Mucosa of descending colon (tissue), 3 donors: ENCODE data around the gene SPG21. TPM values are rescaled to one million over a fixed set of nuclear protein-coding genes. Genes with fewer than 3 reads are reported as not detected.

Experiments
- ATAC-seq: fragments of 200-7000 bp; cut with Tn5 transposase; one replicate; pipeline ENCODE4 v1.9.1; 2020; ENCODE audit warnings: mild to moderate bottlenecking, moderate library complexity
- DNase-seq, 3 donors: peaks; one replicate each; pipeline ENCODE4 v3.0.0-alpha.2; 2020
- H3K36me3 ChIP-seq: fragments of 200-600 bp; one replicate; pipeline ENCODE4 v1.8.0; 2021; ENCODE audit warnings: low read depth, mild to moderate bottlenecking
- H3K4me1 ChIP-seq: fragments of 200-600 bp; one replicate; pipeline ENCODE4 v1.8.0; 2021; ENCODE audit warnings: low read depth, mild to moderate bottlenecking
- H3K4me3 ChIP-seq: fragments of 200-600 bp; one replicate; pipeline ENCODE4 v1.8.0; 2021; ENCODE audit warnings: mild to moderate bottlenecking
- H3K9me3 ChIP-seq: fragments of 200-600 bp; one replicate; pipeline ENCODE4 v1.8.0; 2021; ENCODE audit warnings: mild to moderate bottlenecking
- CTCF ChIP-seq: fragments of 200-600 bp; IDR thresholded peaks from one replicate; pipeline ENCODE4 v1.8.0; 2022; ENCODE audit warnings: antibody characterized with exemption, mild to moderate bottlenecking
- intact Hi-C, 2 donors: fragments of 100-400 bp; cut with DNase I in 1 of 2; cut with micrococcal nuclease in 1 of 2; formaldehyde crosslinking; loops; one replicate each; pipeline versions ENCODE4 v1.11.0 to v1.11.1; 2022; cut with DNase I, micrococcal nuclease
- total RNA-seq, 3 donors: library from RNA; stranded (reverse); fragmentation: NEBNext Ultra II Directional in 2 of 3; extraction: Animal tissue kit (Norgen Biotek cat#: 25700) in 2 of 3; gene quantifications; one replicate each; pipeline versions ENCODE4 v1.2.1 to v1.2.4, GENCODE V29; 2021 to 2023
- donor health status: DM: no; HTN: no; CAD: no; lungs with moderate emphysema.
- donor health status: DM: no; HTN: no; CAD: no.
- donor health status: DM: no; HTN: yes; CAD: no.

SPG21 gene
- total RNA-seq, 3 donors from 2014 or later, result 60.9 to 90.6 (median 65.9) TPM

- ATAC-seq (no peak), DNase-seq (no peak)
- Histone ChIP-seq H3K4me3 (no peak overlapping the region), H3K9me3 (no peaks in the 10 kb centered on the region), H3K36me3 (no peaks in the 10 kb centered on the region), H3K4me1 (no peaks in the 10 kb centered on the region)
- intact Hi-C loops, result no loop called here
- no peak for TF ChIP-seq CTCF
Measured at GRCh38 chr15:64921711-64922110, 68.0 kb downstream of the SPG21 start.

- ATAC-seq (no peak), DNase-seq (no peak)
- H3K4me3 ChIP-seq, result no peak overlapping the region
Measured at GRCh38 chr15:64919721-64920120, 70.0 kb downstream of the SPG21 start.

GRCh38 chr15:64917211-64917610, 72.5 kb downstream of the SPG21 start:
- Histone ChIP-seq H3K36me3 (no peaks in the 10 kb centered on the region), H3K9me3 (no peaks in the 10 kb centered on the region), H3K4me1 (no peaks in the 10 kb centered on the region), H3K4me3 (no peak overlapping the region)
- ATAC-seq (no peak), DNase-seq (no peak)
- no peak for TF ChIP-seq CTCF
- intact Hi-C loops, result no loop called here

More at GRCh38 chr15:64919721-64920120, 70.0 kb downstream of the SPG21 start:
- intact Hi-C loops, result no loop called here
- Histone ChIP-seq H3K9me3 (no peaks in the 10 kb centered on the region), H3K36me3 (no peaks in the 10 kb centered on the region), H3K4me1 (no peaks in the 10 kb centered on the region)
- no peak for TF ChIP-seq CTCF

- DNase-seq (no peak), ATAC-seq (no peak)
- H3K4me1 ChIP-seq, result no peaks in the 10 kb centered on the region
- no peak overlapping the region for H3K4me3 ChIP-seq
- H3K36me3 ChIP-seq, result no peaks in the 10 kb centered on the region
- H3K9me3 ChIP-seq, result no peaks in the 10 kb centered on the region
- intact Hi-C loops, result no loop called here
- TF ChIP-seq CTCF, result no peak
Measured at GRCh38 chr15:64916365-64916764, 73.3 kb downstream of the SPG21 start.

- intact Hi-C loops, result no loop called here
Measured at GRCh38 chr15:64915518-64916227, 74.0 kb downstream of the SPG21 start.

More at GRCh38 chr15:64915518-64916227, 74.0 kb downstream of the SPG21 start:
- Histone ChIP-seq H3K36me3 (no peaks in the 10 kb centered on the region), H3K4me1 (no peaks in the 10 kb centered on the region), H3K9me3 (no peaks in the 10 kb centered on the region), H3K4me3 (no peak overlapping the region)
- TF ChIP-seq CTCF, result no peak
- DNase-seq (no peak), ATAC-seq (no peak)

Other genes with a start within 250 kb of the SPG21 start
- gene RBPMS2, start 214.3 kb downstream of the SPG21 start, total RNA-seq, result 100 to 1,000 TPM in 1 of 3 donors, 1 to 10 TPM in 2; 3.5 to 133 (median 6.3) TPM
- gene PIF1, start 164.3 kb downstream of the SPG21 start, total RNA-seq, result 10 to 100 TPM in 1 of 3 donors, 1 to 10 TPM in 2; 2.6 to 10.4 (median 5.0) TPM
- 10 to 100 TPM in 2 of 3 donors, 1 to 10 TPM in 1; 5.8 to 38.9 (median 15.9) TPM for gene PLEKHO2, start 148.0 kb downstream of the SPG21 start, total RNA-seq
- 1 to 10 TPM; 1.4 to 6.7 (median 1.6) TPM for gene ANKDD1A, start 78.0 kb downstream of the SPG21 start, total RNA-seq
- 10 to 100 TPM; 17.5 to 24.0 (median 19.2) TPM for gene MTFMT, start 39.7 kb upstream of the SPG21 start, total RNA-seq
- 100 to 1,000 TPM in 1 of 3 donors, 10 to 100 TPM in 2; 70.1 to 157 (median 76.2) TPM for gene SLC51B, start 55.5 kb upstream of the SPG21 start, total RNA-seq
- gene RASL12, start 78.1 kb upstream of the SPG21 start, total RNA-seq, result 10 to 100 TPM in 1 of 3 donors, 1 to 10 TPM in 2; 2.7 to 29.7 (median 8.4) TPM
- gene KBTBD13, start 86.8 kb upstream of the SPG21 start, total RNA-seq, result under 1 TPM in 1 of 3 donors, not detected in 2; 0.09 TPM
- 1 to 10 TPM; 2.0 to 6.9 (median 3.9) TPM for gene UBAP1L, start 125.3 kb upstream of the SPG21 start, total RNA-seq
- 10 to 100 TPM; 12.0 to 32.9 (median 13.4) TPM for gene PDCD7, start 143.9 kb upstream of the SPG21 start, total RNA-seq
- gene CLPX, start 195.4 kb upstream of the SPG21 start, total RNA-seq, result 10 to 100 TPM; 39.4 to 51.5 (median 50.8) TPM
- gene CILP, start 221.6 kb upstream of the SPG21 start, total RNA-seq, result 10 to 100 TPM in 2 of 3 donors, 1 to 10 TPM in 1; 2.7 to 14.7 (median 10.3) TPM